GM18520 (cell line): ENCODE measurements around the gene LENG1.

Source experiments
- ATAC-seq: cut with Tn5 transposase; IDR thresholded peaks from one replicate; pipeline ENCODE4 v1.9.1; 2021; ENCODE audit not compliant: unreplicated experiment

LENG1 gene

GRCh38 chr19:54165222-54165621 lies 5.7 kb upstream of the LENG1 start:
- ATAC-seq: no peak

- no peak for ATAC-seq
Observed at GRCh38 chr19:54164369-54165068, 5.0 kb upstream of the LENG1 start.

- no peak for ATAC-seq
Observed at GRCh38 chr19:54162884-54163283, 3.4 kb upstream of the LENG1 start.

DNA sequence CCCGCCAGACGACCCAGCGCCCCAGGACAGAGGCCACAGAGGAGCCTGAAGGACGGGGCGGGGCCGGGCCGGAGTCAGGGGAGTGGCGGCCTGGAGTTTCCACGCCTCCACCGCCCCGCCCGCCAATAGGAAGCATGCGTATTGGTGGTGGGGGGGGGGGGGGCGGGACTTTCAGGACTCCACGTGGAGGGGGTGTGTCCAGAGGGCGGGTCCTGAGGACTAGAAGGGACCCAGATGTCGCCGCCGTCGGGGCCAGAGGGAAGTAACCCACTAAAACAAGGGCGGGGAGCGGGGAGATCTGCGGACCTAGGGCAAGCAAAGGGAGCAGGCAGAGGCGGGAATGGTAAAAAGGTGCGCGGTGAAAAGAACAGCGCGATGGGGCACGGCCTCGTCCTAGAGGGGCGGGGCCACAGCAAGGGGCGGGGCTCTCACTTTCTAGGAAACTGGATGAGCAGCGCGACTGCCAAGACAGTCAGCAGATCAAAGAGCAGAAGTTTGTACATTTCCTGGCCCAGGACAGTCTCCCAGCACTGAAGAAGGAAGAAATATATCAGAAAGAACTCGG lies 2.8 kb upstream of the LENG1 start:
- no peak for ATAC-seq

DNA sequence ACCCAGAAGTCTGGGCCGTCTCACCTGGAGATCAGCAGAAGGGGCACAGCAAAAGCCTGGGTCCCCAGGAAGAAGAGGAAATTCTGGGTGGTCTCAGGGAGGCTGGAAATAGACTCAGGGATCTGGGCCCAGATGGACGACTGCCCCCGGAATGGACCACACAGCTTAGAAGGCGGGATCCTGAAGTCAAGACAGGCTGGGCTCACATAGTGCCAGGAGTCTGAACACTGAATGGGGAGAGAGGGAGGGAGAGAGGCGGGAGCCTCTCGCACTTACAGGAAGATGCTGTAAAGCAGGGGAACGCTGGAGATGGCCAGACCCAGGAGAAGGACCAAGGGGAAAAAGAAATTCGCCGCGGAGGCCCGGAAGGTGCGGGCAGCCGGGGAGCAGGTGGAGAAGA lies 1.3 kb upstream of the LENG1 start:
- no peak for ATAC-seq

GRCh38 chr19:54160182-54160811 lies 776 bp upstream of the LENG1 start:
- ATAC-seq: no peak

- ATAC-seq: no peak
Observed at GRCh38 chr19:54158812-54159351, 639 bp downstream of the LENG1 start.

DNA sequence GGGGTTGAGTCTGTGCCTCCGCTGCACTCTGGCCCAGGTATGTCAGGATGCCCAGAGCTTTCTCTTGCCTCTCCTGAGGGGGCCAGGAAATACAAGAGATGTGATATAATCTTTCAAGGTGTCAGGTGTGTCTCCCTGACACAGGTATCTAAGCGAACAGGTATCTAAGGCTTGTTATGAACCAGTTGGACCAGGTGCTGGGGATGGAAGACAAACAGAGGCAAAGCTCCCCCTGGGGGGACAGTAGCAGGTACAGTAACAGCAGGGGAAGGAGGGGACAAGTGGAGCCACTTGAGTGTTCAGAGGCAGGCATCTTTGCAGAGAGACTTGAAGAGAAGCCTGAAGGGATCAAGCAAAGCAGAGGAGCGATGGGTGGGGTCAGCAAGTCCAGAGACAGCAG lies 2.6 kb downstream of the LENG1 start:
- no peak for ATAC-seq

GRCh38 chr19:54156490-54156889 lies 3.0 kb downstream of the LENG1 start:
- ATAC-seq: no peak

DNA sequence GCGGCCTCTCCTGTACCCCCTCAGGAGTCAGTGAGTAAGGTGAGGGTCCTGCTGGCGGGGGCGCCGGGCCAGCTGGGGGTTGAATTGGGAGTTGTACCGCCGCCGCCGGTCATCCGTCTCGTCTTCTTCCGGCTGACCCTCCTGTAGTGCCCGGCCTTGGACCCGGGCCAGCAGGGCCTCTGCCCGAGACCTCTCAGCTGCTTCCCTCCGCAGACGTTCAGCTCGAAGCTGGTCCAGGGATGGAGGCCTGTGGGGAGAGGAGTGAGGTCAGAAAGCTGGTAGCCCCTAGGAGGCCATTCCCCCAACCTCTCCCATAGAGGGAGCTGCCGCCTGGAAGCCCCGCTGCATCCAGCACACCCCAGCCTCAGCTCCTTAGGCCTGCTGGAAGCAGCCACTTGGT lies 3.8 kb downstream of the LENG1 start:
- no peak for ATAC-seq

DNA sequence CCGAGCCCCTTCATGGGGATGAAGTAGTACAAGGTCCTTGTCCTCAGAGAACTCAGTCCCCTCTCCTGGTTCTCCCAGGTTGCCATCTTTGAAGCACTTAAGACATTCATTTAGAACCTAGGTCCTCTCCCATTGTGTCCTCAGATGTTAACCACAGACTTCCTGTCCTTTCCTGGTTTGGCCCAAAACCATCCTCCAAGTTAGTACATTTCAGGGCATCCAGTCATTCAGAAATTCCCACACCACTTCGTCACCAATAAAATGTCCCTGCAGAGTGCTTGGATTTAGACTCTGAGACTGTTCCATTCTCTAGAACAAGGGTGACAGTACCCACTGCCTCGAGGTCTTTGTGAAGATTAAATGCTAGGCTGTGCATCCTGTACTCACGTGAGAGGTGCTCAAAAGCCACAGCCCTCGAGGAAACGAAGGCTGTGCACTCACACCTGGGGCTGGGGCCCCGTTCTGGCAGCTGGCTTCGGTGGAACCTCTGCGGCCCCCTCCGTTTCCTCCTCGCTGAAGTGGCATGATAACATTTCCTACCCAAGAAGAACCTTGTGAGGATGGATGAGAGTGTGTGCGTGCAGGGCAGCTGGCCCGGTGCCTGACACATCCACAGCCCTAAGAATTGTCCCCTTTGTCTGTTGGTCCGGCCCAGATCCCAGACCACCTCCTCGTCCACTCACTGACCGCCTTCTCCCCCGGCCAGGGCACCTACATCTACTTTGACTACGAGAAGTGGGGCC lies 4.7 kb downstream of the LENG1 start:
- ATAC-seq: no peak

GRCh38 chr19:54153731-54154326 lies 5.7 kb downstream of the LENG1 start:
- ATAC-seq: no peak

DNA sequence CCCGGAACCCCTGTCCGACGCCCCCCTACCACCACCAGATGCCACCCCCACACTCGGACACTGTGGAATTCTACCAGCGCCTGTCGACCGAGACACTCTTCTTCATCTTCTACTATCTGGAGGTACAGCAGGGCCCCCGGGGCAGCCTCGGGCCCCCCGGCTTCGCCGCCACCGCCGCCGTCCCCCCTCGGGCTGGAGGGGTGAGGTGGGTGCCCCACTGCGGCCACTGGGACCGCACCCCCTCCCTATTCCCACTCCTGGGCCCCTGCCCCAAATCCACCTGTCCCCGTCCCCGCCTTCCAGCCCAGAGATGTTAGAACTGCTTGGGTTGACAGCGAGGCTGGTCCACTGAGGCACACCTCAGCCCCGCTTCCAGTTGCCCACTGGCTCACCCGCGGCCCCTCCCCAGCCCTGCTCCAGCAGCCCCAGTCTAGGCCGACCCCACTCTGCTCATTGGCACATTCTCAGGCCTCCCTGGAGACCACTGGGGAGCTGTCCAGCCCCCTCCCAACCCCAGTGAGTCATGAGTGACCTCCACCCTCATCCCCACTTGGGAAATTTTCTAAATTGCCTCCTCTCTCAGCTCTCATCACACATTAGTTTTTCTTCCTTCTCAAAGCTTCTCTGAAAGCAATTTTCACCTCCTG lies 6.5 kb downstream of the LENG1 start:
- ATAC-seq: no peak

DNA sequence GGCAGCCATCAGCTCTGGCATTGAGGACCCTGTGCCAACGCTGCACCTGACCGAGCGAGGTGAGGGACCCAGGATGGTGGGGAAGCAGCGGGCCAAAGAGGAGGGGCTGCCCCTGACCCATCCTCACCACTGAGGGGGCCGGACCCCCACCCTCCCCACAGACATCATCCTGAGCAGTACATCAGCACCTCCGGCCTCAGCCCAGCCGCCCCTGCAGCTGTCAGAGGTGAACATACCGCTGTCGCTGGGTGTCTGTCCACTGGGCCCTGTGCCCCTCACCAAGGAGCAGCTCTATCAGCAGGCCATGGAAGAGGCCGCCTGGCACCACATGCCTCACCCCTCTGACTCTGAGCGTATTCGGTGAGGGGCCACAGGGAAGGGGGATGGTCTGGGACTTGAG lies 7.3 kb downstream of the LENG1 start:
- ATAC-seq: no peak

DNA sequence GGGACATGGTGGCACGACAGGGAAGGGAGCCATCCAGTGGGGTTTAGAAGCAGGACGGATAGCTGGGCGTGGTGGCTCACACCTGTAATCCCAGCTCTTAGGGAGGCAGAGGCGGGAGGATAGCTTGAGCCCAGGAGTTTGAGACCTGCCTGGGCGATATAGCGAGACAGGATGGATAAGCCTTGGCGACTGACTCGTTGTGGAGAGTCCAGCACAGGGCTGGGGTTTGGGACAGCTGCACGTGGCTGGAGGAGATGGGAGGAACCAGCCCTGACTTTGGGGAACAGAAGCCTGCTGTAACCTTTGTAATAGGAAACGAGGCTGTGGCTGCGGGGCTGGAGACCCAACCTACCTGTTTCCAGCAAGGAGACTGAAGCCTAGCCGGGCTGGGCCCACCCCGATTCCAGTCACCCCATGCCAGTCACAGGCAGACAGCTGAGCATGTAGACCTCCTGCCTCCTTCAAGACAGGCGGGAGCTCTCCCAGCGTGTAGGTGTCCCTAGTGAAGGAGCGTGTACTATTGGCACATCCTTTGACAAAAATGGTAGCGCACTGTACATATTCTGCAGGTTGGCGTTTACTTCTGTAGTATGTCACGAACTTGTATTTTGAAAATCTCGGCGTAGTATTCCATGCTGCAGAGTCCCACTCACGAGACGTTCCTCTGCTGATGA lies 8.0 kb downstream of the LENG1 start:
- no peak for ATAC-seq

DNA sequence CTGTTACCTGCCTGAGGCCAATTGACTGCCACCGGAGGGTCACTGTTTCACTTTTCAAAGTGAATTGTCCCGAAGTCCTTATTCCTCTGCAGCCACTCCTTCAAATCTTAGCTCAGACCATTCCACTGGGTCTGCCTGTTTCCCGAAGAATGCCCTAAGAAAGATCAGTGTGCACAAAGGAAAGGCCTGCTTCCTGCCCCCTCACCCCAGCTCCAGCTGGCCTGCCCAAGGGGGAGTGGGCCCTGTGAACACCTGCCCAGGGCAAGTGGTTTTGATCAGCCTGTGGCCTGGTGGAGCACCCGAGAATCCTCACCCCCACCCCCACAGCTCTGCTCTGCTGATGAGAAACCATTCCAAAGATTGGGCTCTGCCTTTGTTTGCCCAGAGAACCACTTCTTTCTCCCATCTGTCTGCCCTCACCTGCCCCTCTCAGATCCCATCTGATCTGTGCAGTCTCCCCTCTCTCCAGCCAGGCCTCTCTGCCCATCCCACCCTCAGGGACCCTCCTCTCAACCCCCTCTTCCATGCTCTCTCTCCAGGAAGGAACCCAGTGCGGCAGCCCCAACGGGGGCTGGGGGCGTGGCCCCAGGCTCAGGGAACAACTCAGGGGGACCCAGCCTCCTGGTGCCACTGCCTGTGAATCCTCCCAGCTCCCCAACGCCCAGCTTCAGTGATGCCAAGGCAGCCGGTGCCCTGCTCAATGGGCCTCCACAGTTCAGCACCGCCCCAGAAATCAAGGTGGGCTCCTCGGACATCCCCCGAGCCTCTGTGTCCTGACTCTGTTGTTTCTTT lies 10.3 kb downstream of the LENG1 start:
- ATAC-seq: no peak

DNA sequence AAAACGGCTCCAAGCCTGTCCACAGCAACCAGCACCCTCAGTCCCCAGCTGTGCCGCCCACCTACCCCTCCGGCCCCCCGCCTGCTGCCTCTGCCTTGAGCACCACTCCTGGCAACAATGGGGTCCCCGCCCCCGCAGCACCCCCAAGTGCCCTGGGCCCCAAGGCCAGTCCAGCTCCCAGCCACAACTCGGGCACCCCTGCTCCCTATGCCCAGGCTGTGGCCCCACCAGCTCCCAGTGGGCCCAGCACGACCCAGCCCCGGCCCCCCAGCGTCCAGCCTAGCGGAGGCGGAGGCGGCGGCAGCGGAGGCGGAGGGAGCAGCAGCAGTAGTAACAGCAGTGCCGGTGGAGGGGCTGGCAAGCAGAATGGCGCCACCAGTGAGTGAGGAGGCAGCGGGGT lies 11.4 kb downstream of the LENG1 start:
- ATAC-seq: no peak

DNA sequence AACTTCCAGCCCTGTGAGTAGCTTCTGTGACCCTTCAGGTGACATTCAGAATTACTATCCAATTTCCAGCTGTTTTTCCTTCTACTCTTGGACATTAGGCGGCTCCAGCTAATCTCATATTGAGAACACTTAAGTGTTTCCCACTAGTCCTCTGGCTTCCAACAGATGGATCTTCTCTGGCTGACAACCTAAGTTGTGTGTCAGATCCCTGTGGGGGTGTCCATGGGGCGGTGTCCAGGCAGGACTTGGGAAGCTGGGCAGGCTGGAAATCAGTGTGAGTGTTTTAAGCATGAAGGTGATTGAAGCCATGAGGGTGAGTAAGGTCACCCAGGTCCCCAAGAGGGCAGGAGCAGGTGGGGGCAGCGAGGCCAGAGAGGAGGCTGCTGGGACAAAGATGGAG lies 11.8 kb downstream of the LENG1 start:
- no peak for ATAC-seq

DNA sequence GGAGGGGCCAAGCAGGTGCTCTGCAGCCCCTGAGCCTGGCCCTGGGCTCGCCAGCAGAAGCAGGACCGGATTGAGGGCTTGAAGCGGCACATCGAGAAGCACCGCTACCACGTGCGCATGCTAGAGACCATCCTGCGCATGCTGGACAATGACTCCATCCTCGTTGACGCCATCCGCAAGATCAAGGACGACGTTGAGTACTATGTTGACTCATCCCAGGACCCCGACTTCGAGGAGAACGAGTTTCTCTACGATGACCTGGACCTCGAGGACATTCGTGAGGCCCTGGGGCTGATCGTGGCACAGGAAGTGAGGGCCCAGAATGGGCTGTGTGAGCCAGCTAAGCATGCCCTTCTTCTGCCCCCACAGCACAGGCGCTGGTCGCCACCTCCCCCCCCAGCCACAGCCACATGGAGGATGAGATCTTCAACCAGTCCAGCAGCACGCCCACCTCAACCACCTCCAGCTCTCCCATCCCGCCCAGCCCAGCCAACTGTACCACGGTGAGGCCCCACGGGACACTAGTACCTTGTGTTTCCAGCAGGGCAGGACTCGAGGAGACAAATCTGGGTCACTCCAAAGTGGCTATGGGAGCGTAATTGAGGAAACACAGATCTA lies 13.9 kb downstream of the LENG1 start:
- ATAC-seq: no peak
